ENCODE results near the gene C12orf57. TPM values are rescaled to one million over a fixed set of nuclear protein-coding genes. Genes with fewer than 3 reads are reported as not detected.
A peak's percentile ranks its signal among the peaks of the same experiment; 100 is the strongest.

The C12orf57 gene
- polyA plus RNA-seq, 1 donor (not counting 4 experiments of a cell fraction or from before 2014, with no cell fraction given): 137 TPM

GRCh38 chr12:6903722-6904121, 40.1 kb upstream of the C12orf57 start:
- no peaks in the 10 kb centered on the region for H3K27me3 ChIP-seq (ENCODE audit: control insufficient read depth, extremely low read depth, insufficient read depth, low read length)
- FAIRE-seq (no peak), DNase-seq (ENCODE audit: low read depth, low spot score) (no peak)
- H3K36me3 ChIP-seq (ENCODE audit: control insufficient read depth in 2 of 2, extremely low read depth in 1 of 2, insufficient read depth in 2 of 2, low read length in 2 of 2): no peaks in the 10 kb centered on the region
- no peak for TF ChIP-seq CTCF (optimal IDR thresholded peaks at IDR 0.05 in 1 of 3, IDR thresholded peaks at IDR 0.05 in 1 of 3, conservative IDR thresholded peaks at IDR 0.05 in 1 of 3; ENCODE audit: extremely low read depth in 1 of 3, insufficient read depth in 2 of 3, low read length in 3 of 3)
- TF ChIP-seq EZH2 (IDR thresholded peaks at IDR 0.05; ENCODE audit: low read length): no peak
- no peaks in the 10 kb centered on the region for H3K79me2 ChIP-seq (ENCODE audit: control insufficient read depth, insufficient read depth, low read length)
- H3K27ac ChIP-seq (ENCODE audit: control insufficient read depth, insufficient read depth, low read length): no peak overlapping the region
- no peaks in the 10 kb centered on the region for H3K9me3 ChIP-seq (ENCODE audit: control insufficient read depth, low read depth, low read length)
- dilution Hi-C loops (cut with MboI; ENCODE audit: extremely low pct_ligation_motif_present, low sequenced_read_pairs): no loop called here
- peaks cover 13% of the 10 kb centered on the region for H3K4me1 ChIP-seq (ENCODE audit: control insufficient read depth, extremely low read depth, insufficient read depth, low read length)
- H4K20me1 ChIP-seq (ENCODE audit: control insufficient read depth, extremely low read depth, insufficient read depth, low read length): no peaks in the 10 kb centered on the region
- H3K9ac ChIP-seq (ENCODE audit: control insufficient read depth, extremely low read depth, insufficient read depth, low read length): no peak overlapping the region
- no peak overlapping the region for H3K4me2 ChIP-seq (ENCODE audit: control insufficient read depth, extremely low read depth, insufficient read depth, low read depth, low read length)
- no peak overlapping the region for H2AFZ ChIP-seq (ENCODE audit: control insufficient read depth, low read length)
- H3K4me3 ChIP-seq (ENCODE audit: control insufficient read depth in 2 of 3, extremely low read depth in 1 of 3, insufficient read depth in 2 of 3, low read depth in 1 of 3, low read length in 3 of 3): no peak overlapping the region
- no peaks in the 10 kb centered on the region for H3K9me1 ChIP-seq (ENCODE audit: control insufficient read depth, extremely low read depth, insufficient read depth, low read length)

- no peak for DNase-seq (ENCODE audit: low read depth, low spot score)
- peak within 1 kb of the TSS; percentile 99 for H2AFZ ChIP-seq (ENCODE audit: control insufficient read depth, low read length)
- peak within 1 kb of the TSS; percentile 96 for H3K4me2 ChIP-seq (ENCODE audit: control insufficient read depth, extremely low read depth, insufficient read depth, low read depth, low read length)
- TF ChIP-seq CTCF (optimal IDR thresholded peaks at IDR 0.05 in 1 of 3, IDR thresholded peaks at IDR 0.05 in 1 of 3, conservative IDR thresholded peaks at IDR 0.05 in 1 of 3; ENCODE audit: extremely low read depth in 1 of 3, insufficient read depth in 2 of 3, low read length in 3 of 3): no peak
- TF ChIP-seq EZH2 (IDR thresholded peaks at IDR 0.05; ENCODE audit: low read length): no peak
- H3K27ac ChIP-seq (ENCODE audit: control insufficient read depth, insufficient read depth, low read length): peak within 1 kb of the TSS; percentile 88
- H4K20me1 ChIP-seq (ENCODE audit: control insufficient read depth, extremely low read depth, insufficient read depth, low read length): no peaks in the 10 kb centered on the region
- H3K4me3 ChIP-seq (ENCODE audit: control insufficient read depth in 2 of 3, extremely low read depth in 1 of 3, insufficient read depth in 2 of 3, low read depth in 1 of 3, low read length in 3 of 3): peak within 1 kb of the TSS; percentile 66 to 99 (median 98)
- peak; percentile 97 for FAIRE-seq
- H3K27me3 ChIP-seq (ENCODE audit: control insufficient read depth, extremely low read depth, insufficient read depth, low read length): no peaks in the 10 kb centered on the region
- H3K9me3 ChIP-seq (ENCODE audit: control insufficient read depth, low read depth, low read length): no peaks in the 10 kb centered on the region
- H3K36me3 ChIP-seq (ENCODE audit: control insufficient read depth in 2 of 2, extremely low read depth in 1 of 2, insufficient read depth in 2 of 2, low read length in 2 of 2): no peaks in the 10 kb centered on the region
- dilution Hi-C loops (cut with MboI; ENCODE audit: extremely low pct_ligation_motif_present, low sequenced_read_pairs): no loop called here
- H3K9me1 ChIP-seq (ENCODE audit: control insufficient read depth, extremely low read depth, insufficient read depth, low read length): no peaks in the 10 kb centered on the region
- H3K4me1 ChIP-seq (ENCODE audit: control insufficient read depth, extremely low read depth, insufficient read depth, low read length): peaks cover 13% of the 10 kb centered on the region
- H3K79me2 ChIP-seq (ENCODE audit: control insufficient read depth, insufficient read depth, low read length): no peaks in the 10 kb centered on the region
- peak within 1 kb of the TSS; percentile 91 for H3K9ac ChIP-seq (ENCODE audit: control insufficient read depth, extremely low read depth, insufficient read depth, low read length)
These were observed 39.2 kb upstream of the C12orf57 start, which contains the start of gene LRRC23 for GRCh38 chr12:6904280-6905276. TSS of gene LRRC23 (plus strand) at chr12:6904822. CDS start at chr12:6905634, 812 bp downstream.
